Measurements from ENCODE around the gene ROCK2.

ROCK2 gene

DNA sequence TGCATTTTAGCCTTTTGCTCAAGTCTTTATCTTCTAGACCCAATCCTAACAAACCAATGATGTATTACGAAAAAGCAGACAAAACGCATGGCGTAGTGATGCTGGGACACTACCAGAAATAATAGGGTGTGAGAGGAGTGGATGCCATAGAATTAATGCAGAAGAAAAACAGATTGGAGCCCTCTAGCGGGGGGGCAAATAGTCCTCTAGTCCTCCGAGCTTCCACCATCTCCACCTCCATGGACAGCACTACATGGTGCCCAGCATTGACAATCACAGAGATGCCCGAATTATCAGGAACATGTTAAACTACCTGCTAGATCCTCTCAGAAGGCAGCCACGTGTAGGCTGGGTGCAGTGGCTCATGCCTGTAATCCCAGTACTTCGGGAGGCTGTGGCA lies 15.4 kb upstream of the ROCK2 start:
- TF ChIP-seq, protein P1, sequence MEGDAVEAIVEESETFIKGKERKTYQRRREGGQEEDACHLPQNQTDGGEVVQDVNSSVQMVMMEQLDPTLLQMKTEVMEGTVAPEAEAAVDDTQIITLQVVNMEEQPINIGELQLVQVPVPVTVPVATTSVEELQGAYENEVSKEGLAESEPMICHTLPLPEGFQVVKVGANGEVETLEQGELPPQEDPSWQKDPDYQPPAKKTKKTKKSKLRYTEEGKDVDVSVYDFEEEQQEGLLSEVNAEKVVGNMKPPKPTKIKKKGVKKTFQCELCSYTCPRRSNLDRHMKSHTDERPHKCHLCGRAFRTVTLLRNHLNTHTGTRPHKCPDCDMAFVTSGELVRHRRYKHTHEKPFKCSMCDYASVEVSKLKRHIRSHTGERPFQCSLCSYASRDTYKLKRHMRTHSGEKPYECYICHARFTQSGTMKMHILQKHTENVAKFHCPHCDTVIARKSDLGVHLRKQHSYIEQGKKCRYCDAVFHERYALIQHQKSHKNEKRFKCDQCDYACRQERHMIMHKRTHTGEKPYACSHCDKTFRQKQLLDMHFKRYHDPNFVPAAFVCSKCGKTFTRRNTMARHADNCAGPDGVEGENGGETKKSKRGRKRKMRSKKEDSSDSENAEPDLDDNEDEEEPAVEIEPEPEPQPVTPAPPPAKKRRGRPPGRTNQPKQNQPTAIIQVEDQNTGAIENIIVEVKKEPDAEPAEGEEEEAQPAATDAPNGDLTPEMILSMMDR (IDR thresholded peaks at IDR 0.05): no peak
- Histone ChIP-seq H3K27me3 (no peaks in the 10 kb centered on the region), H3K9me3 (no peaks in the 10 kb centered on the region), H3K4me3 (ENCODE audit: low read depth in 1 of 2, low read length in 1 of 2) (no peak overlapping the region), H3K27ac (no peak overlapping the region), H3K4me1 (ENCODE audit: control insufficient read depth in 1 of 2, insufficient read depth in 1 of 2, low read depth in 1 of 2, low read length in 1 of 2) (no peaks in the 10 kb centered on the region), H3K36me3 (no peaks in the 10 kb centered on the region)

DNA sequence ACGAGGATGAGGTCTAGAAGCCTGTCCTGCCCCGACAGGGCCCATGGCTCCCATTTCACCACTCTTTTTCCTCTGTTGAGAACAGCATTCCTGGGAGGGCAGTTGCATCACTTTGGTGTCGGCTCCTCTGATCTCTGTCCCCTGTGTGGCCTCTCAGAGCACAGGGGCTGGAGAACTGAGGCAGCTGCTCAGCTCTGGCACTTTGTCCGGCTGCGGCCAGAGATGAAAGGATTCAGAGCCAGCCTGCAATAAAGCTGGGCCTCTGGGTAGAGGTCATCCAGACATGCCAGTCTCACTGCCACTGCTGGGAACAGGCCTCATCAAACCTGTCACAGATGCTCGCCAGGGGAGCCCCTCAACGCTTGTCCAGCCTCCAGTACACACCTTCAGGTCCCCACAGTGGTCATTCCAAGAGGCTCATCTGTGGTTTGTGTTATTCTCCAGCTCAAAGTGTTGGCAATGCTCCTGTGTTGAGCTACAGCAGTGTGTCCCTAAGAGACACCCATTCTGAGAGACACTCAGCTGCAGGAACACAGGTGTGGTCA lies 13.1 kb upstream of the ROCK2 start:
- Histone ChIP-seq H3K27me3 (no peaks in the 10 kb centered on the region), H3K27ac (no peak overlapping the region), H3K4me3 (ENCODE audit: low read depth in 1 of 2, low read length in 1 of 2) (no peak overlapping the region), H3K4me1 (ENCODE audit: control insufficient read depth in 1 of 2, insufficient read depth in 1 of 2, low read depth in 1 of 2, low read length in 1 of 2) (no peaks in the 10 kb centered on the region), H3K9me3 (no peaks in the 10 kb centered on the region), H3K36me3 (no peaks in the 10 kb centered on the region)
- TF ChIP-seq, protein P1 (IDR thresholded peaks at IDR 0.05): no peak

DNA sequence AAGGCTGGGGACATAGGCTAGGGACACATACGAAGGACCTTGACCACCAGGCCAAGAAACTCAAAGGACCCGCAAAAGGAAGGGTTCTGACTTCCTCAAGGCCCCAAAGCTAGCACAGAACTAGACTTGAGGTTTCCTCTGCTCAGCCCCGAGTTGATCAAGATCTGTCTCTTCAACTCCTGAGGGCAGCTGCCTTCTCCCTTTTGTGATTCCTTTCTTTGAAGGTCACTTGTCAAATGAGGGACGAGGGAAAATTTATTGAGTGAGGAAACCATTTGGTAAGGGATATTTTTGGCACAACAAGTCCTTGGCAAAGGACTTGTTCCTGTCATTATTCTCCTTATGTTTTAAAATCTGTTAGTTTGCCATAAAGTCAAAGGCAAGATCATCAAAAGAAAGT lies 12.3 kb upstream of the ROCK2 start:
- H3K36me3 ChIP-seq: no peaks in the 10 kb centered on the region
- H3K27ac ChIP-seq: no peak overlapping the region
- H3K27me3 ChIP-seq: no peaks in the 10 kb centered on the region
- no peaks in the 10 kb centered on the region for H3K9me3 ChIP-seq
- H3K4me3 ChIP-seq (ENCODE audit: low read depth in 1 of 2, low read length in 1 of 2): no peak overlapping the region
- H3K4me1 ChIP-seq (ENCODE audit: control insufficient read depth in 1 of 2, insufficient read depth in 1 of 2, low read depth in 1 of 2, low read length in 1 of 2): no peaks in the 10 kb centered on the region
- TF ChIP-seq, protein P1 (IDR thresholded peaks at IDR 0.05): no peak

GRCh38 chr2:11355194-11356053 lies 11.0 kb upstream of the ROCK2 start:
- H3K27ac ChIP-seq: no peak overlapping the region

GRCh38 chr2:11354363-11355154 lies 10.1 kb upstream of the ROCK2 start:
- H3K36me3 ChIP-seq: no peaks in the 10 kb centered on the region
- no peak overlapping the region for H3K27ac ChIP-seq
- no peaks in the 10 kb centered on the region for H3K9me3 ChIP-seq
- no peaks in the 10 kb centered on the region for H3K4me1 ChIP-seq (ENCODE audit: control insufficient read depth in 1 of 2, insufficient read depth in 1 of 2, low read depth in 1 of 2, low read length in 1 of 2)
- peaks cover 4% of the 10 kb centered on the region for H3K27me3 ChIP-seq
- no peak overlapping the region for H3K4me3 ChIP-seq (ENCODE audit: low read depth in 1 of 2, low read length in 1 of 2)
- TF ChIP-seq, protein P1 (IDR thresholded peaks at IDR 0.05): no peak

More at GRCh38 chr2:11355194-11356053, 11.0 kb upstream of the ROCK2 start:
- Histone ChIP-seq H3K4me1 (ENCODE audit: control insufficient read depth in 1 of 2, insufficient read depth in 1 of 2, low read depth in 1 of 2, low read length in 1 of 2) (no peaks in the 10 kb centered on the region), H3K36me3 (no peaks in the 10 kb centered on the region), H3K9me3 (no peaks in the 10 kb centered on the region), H3K4me3 (ENCODE audit: low read depth in 1 of 2, low read length in 1 of 2) (no peak overlapping the region), H3K27me3 (peaks cover under 1% of the 10 kb centered on the region)
- TF ChIP-seq, protein P1 (IDR thresholded peaks at IDR 0.05): no peak

Measured in neutrophil (primary cell).